HG02884 (cell line): ENCODE data around the gene ZNF705A.
"Not testable (repeated sequence)": the region's sequence is repeated elsewhere in the genome, so short reads cannot be mapped to it uniquely, and the experiment has no call there.

Experiments used
- ATAC-seq: cut with Tn5 transposase; IDR thresholded peaks from one replicate; pipeline ENCODE4 v1.9.1; 2021; ENCODE audit warnings: mild to moderate bottlenecking, moderate library complexity; ENCODE audit not compliant: unreplicated experiment

The ZNF705A gene

DNA sequence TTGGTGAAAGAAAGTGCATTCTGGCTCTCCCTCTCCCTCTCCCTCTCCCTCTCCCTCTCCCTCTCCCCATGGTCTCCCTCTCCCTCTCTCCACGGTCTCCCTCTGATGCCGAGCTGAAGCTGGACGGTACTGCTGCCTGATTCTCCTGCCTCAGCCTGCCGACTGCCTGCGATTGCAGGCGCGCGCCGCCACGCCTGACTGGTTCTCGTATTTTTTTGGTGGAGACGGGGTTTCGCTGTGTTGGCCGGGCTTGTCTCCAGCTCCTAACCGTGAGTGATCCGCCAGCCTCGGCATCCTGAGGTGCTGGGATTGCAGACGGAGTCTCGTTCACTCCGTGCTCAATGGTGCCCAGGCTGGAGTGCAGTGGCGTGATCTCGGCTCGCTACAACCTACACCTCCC lies 26.5 kb downstream of the ZNF705A start:
- ATAC-seq = not testable (repeated sequence)

- ATAC-seq = not testable (repeated sequence)
These were observed 27.4 kb downstream of the ZNF705A start for GRCh38 chr12:8184206-8184605.

GRCh38 chr12:8188088-8188487 lies 31.3 kb downstream of the ZNF705A start:
- ATAC-seq = not testable (repeated sequence)

- not testable (repeated sequence) for ATAC-seq
These were observed 41.0 kb downstream of the ZNF705A start for GRCh38 chr12:8197685-8198308.

DNA sequence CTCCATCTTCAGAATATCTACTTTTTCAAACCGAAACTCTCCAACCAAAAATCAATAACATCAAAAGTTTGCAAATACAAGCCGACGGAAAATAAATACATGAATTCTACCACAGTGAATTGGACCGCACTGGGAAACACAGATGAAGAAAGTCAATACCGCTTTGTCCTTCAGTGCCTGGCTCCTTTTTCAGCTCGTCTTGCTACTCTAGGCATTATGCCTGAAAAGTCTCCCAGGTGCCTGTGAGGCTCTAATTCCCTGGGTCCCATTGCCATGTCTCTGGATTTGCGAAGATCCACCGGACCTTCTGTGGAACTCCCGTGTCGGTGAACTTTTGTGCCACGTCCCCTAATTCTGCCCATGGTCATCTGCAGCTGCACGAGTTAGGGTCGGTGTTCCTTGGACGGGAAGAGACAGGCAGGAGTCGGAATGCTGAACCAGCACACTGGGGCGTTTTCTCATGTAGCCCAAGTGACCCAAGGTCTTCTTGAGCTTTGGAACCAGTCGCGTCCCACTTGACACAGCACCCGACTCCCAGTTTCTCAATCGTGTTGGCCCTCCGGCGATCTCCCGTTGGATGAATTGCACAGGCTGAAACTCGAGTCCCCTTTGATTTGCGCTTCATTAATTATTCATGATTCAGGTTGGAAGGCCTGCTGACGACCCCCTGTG lies 62.0 kb downstream of the ZNF705A start:
- not testable (repeated sequence) for ATAC-seq

DNA sequence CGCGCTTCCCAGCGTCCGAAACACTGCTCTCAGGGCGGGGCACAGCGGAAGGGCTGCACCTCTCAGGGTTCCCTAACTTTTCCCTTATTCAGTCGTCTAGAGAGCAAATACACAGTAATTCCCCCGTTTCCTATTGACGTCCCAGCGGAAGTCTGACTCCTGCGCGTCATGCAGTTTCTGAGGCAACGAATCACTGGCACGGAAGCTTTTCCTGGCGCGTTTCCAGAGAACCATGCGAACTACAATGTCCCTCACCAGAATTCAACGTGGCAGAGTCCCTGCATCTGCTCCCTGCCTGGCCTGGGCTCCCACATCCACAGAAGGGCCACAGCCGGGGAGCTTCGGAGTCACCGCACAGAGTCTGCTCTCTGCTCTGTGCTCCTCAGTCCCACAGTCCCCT lies 64.6 kb downstream of the ZNF705A start:
- not testable (repeated sequence) for ATAC-seq

GRCh38 chr12:8221844-8222243 lies 65.0 kb downstream of the ZNF705A start:
- not testable (repeated sequence) for ATAC-seq

GRCh38 chr12:8222303-8222702 lies 65.5 kb downstream of the ZNF705A start:
- ATAC-seq = not testable (repeated sequence)

DNA sequence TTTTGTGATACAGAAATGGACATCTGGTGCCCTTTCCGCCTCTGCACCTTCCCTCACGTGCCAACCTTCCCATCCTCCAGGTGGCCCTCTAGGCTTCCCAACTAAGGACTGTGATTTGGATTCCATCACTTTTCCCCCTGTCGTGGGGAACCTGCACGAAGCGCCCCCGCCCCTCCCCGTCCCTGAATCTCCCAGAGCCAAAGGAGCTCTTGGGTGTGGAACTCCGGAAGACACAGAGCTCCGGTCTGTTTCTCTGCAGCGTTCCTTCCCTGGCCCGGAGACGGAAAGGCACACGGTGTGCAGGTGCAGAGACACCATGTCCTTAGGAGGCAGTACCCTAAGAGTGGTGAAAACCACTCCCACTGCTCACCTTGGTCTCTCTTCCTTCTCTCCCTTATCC lies 66.8 kb downstream of the ZNF705A start:
- not testable (repeated sequence) for ATAC-seq

DNA sequence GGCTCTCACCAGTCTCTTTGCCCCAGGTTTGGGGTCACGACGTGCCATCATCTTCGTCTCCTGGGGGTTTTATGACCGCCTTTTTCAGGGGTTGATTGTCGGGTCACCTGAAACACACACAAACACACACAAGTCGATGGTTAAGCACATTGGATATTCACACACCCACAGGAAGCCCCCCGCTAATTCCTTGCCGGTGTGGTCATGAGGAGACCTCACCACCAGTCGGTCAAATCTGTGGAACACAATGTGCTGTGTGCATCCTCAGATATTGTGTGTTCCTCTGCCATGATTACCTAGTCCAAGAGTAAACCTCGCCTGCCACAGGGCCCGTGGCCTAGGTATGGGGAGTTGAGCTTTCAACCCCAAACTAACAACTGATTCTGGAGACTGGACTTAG lies 68.0 kb downstream of the ZNF705A start:
- not testable (repeated sequence) for ATAC-seq

- ATAC-seq = no peak
These were observed 69.5 kb downstream of the ZNF705A start for GRCh38 chr12:8226355-8226754.

GRCh38 chr12:8226992-8227731 lies 70.3 kb downstream of the ZNF705A start, which contains the start of gene FAM90A1:
Gene FAM90A1, minus strand, starts transcription at chr12:8227618. Its CDS starts 2,786 bp downstream, at chr12:8224832.
- ATAC-seq = not testable (repeated sequence)

DNA sequence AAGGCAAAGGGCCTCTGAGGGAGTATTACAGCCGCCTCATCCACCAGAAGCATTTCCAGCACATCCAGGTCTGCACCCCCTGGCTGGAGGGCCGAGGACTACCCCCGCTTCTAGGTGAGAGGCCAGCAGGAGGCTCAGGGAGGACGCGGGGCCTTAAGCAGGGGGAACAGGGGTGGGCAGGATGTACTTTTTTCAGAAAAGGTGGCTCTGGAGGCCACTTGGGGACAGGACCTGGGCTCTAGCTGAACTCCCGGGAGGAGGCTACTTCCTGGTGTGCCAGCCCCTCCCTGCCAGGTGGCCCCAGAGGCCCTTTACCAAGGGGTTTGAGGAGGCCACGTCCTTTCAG lies 70.9 kb downstream of the ZNF705A start:
- not testable (repeated sequence) for ATAC-seq

- not testable (repeated sequence) for ATAC-seq
These were observed 71.8 kb downstream of the ZNF705A start for GRCh38 chr12:8228607-8229006.

- not testable (repeated sequence) for ATAC-seq
These were observed 72.7 kb downstream of the ZNF705A start for GRCh38 chr12:8229486-8229885.
